ENCODE measurements around the gene SUGCT.

The SUGCT gene

DNA sequence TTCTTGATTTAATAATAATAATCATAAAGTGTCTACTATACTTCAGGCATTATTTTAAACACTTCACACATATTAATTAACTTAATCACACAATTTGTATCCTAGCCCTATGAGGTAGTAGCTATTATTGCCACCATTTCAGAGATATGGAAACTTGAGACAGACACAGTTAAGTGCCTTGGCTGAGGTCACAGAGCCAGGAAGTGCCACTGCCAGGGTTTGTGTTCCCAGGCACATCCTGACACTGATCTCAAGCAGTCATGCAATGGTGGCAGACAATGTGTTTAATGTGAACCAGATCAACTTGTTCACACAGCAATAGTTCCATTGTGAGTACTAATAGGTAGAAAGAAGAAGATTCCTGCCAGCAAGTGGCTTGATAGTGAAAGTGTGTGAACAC, 666.0 kb downstream of the SUGCT start:
- no peak for DNase-seq (ENCODE audit: low read depth, low spot score)
- Histone ChIP-seq H3K4me1 (ENCODE audit: insufficient read depth, insufficient read length) (no peaks in the 10 kb centered on the region), H3K27me3 (ENCODE audit: insufficient read depth, insufficient read length) (no peaks in the 10 kb centered on the region), H3K9me3 (ENCODE audit: insufficient read depth, low read length) (no peaks in the 10 kb centered on the region), H3K9ac (ENCODE audit: insufficient read length, low read depth) (no peak overlapping the region), H3K4me3 (ENCODE audit: insufficient read length, low read depth) (no peak overlapping the region), H3K36me3 (ENCODE audit: insufficient read depth, insufficient read length, low read length) (no peaks in the 10 kb centered on the region)
- TF ChIP-seq SUZ12 (IDR thresholded peaks at IDR 0.05; ENCODE audit: extremely low read depth, insufficient read depth, insufficient read length) (no peak), YY1 (IDR thresholded peaks at IDR 0.05; ENCODE audit: insufficient read depth, insufficient read length) (no peak), ZNF274 (IDR thresholded peaks at IDR 0.05; ENCODE audit: low read depth, low read length) (no peak)

- TF ChIP-seq YY1 (IDR thresholded peaks at IDR 0.05; ENCODE audit: insufficient read depth, insufficient read length) (no peak), ZNF274 (IDR thresholded peaks at IDR 0.05; ENCODE audit: low read depth, low read length) (no peak), SUZ12 (IDR thresholded peaks at IDR 0.05; ENCODE audit: extremely low read depth, insufficient read depth, insufficient read length) (no peak)
- Histone ChIP-seq H3K27me3 (ENCODE audit: insufficient read depth, insufficient read length) (no peaks in the 10 kb centered on the region), H3K36me3 (ENCODE audit: insufficient read depth, insufficient read length, low read length) (no peaks in the 10 kb centered on the region), H3K4me1 (ENCODE audit: insufficient read depth, insufficient read length) (no peaks in the 10 kb centered on the region), H3K4me3 (ENCODE audit: insufficient read length, low read depth) (no peak overlapping the region), H3K9ac (ENCODE audit: insufficient read length, low read depth) (no peak overlapping the region), H3K9me3 (ENCODE audit: insufficient read depth, low read length) (no peaks in the 10 kb centered on the region)
- DNase-seq (ENCODE audit: low read depth, low spot score), result no peak
Measured at GRCh38 chr7:40802497-40802896, 667.7 kb downstream of the SUGCT start.

DNA sequence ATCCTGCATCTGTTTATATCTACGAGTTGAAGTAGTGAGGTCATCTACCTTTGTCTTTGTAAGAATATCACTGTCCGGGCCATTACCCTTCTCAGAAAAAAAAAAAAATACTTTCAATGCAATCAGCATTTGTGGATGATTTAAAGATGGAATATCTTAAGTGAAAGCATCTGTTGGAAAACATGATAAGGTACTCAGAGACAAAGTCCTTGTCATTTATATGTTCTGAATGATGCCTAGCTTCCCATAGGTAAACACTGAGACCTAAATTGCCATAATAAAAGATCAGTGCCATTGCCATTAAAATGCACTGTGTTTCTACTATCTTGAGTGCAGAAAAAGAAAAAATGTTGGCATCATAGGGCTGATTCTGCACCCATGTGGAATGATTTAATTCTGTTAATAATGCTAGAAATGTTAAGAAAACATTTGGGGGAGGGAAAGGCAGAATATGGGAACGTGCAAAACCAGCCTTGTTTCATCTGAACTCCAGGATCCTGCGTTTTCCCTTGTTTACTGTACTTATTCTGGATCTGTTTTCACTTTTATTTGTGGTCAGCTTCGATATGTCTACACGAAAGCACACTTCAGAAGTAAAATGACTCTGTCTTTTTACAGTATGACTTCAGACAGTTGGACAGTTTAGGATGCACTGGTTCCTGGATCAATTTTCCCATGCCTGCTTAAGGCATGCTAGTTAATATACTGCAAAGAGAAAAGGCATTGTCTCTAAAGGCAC, 669.8 kb downstream of the SUGCT start:
- Histone ChIP-seq H3K4me1 (ENCODE audit: insufficient read depth, insufficient read length) (no peaks in the 10 kb centered on the region), H3K9me3 (ENCODE audit: insufficient read depth, low read length) (no peaks in the 10 kb centered on the region), H3K27me3 (ENCODE audit: insufficient read depth, insufficient read length) (no peaks in the 10 kb centered on the region), H3K36me3 (ENCODE audit: insufficient read depth, insufficient read length, low read length) (no peaks in the 10 kb centered on the region), H3K4me3 (ENCODE audit: insufficient read length, low read depth) (no peak overlapping the region), H3K9ac (ENCODE audit: insufficient read length, low read depth) (no peak overlapping the region)
- no peak for DNase-seq (ENCODE audit: low read depth, low spot score)
- TF ChIP-seq ZNF274 (IDR thresholded peaks at IDR 0.05; ENCODE audit: low read depth, low read length) (no peak), SUZ12 (IDR thresholded peaks at IDR 0.05; ENCODE audit: extremely low read depth, insufficient read depth, insufficient read length) (no peak), YY1 (IDR thresholded peaks at IDR 0.05; ENCODE audit: insufficient read depth, insufficient read length) (no peak)

GRCh38 chr7:40805361-40805760, 670.6 kb downstream of the SUGCT start:
- DNase-seq (ENCODE audit: low read depth, low spot score), result no peak
- H3K9me3 ChIP-seq (ENCODE audit: insufficient read depth, low read length), result no peaks in the 10 kb centered on the region
- H3K36me3 ChIP-seq (ENCODE audit: insufficient read depth, insufficient read length, low read length), result no peaks in the 10 kb centered on the region
- no peak overlapping the region for H3K4me3 ChIP-seq (ENCODE audit: insufficient read length, low read depth)
- TF ChIP-seq YY1 (IDR thresholded peaks at IDR 0.05; ENCODE audit: insufficient read depth, insufficient read length) (no peak), ZNF274 (IDR thresholded peaks at IDR 0.05; ENCODE audit: low read depth, low read length) (no peak), SUZ12 (IDR thresholded peaks at IDR 0.05; ENCODE audit: extremely low read depth, insufficient read depth, insufficient read length) (no peak)
- H3K9ac ChIP-seq (ENCODE audit: insufficient read length, low read depth), result no peak overlapping the region
- H3K4me1 ChIP-seq (ENCODE audit: insufficient read depth, insufficient read length), result no peaks in the 10 kb centered on the region
- no peaks in the 10 kb centered on the region for H3K27me3 ChIP-seq (ENCODE audit: insufficient read depth, insufficient read length)

DNA sequence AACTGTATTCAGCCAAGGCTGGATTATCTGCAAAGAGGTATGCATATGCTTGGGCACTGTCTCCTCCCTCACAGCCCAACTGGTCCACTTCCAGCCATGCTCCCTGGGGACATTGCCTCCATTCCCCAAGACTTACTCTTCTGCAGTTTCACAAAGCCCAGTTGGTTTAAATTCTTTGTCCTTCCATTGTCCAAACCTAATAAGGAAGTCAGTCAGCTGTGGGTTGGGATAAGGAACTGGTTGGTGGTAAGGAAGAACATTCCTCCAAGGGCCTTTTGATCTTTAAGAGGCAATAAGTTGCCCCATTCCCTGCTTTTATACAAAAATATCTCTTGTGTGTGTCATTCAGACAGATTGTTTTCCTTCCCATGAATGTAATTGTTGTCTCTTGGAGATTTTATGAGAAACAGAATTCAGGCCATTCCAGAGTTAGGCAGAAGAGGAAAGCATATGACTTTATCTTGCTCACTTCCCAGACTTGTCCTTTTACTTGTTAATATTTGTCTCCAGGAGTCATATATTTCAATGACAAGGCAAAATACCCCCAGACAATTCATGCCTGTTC, 673.7 kb downstream of the SUGCT start:
- Histone ChIP-seq H3K27me3 (ENCODE audit: insufficient read depth, insufficient read length) (no peaks in the 10 kb centered on the region), H3K9me3 (ENCODE audit: insufficient read depth, low read length) (peaks cover 6% of the 10 kb centered on the region), H3K9ac (ENCODE audit: insufficient read length, low read depth) (no peak overlapping the region), H3K36me3 (ENCODE audit: insufficient read depth, insufficient read length, low read length) (no peaks in the 10 kb centered on the region), H3K4me1 (ENCODE audit: insufficient read depth, insufficient read length) (no peaks in the 10 kb centered on the region), H3K4me3 (ENCODE audit: insufficient read length, low read depth) (no peak overlapping the region)
- TF ChIP-seq YY1 (IDR thresholded peaks at IDR 0.05; ENCODE audit: insufficient read depth, insufficient read length) (no peak), SUZ12 (IDR thresholded peaks at IDR 0.05; ENCODE audit: extremely low read depth, insufficient read depth, insufficient read length) (no peak), ZNF274 (IDR thresholded peaks at IDR 0.05; ENCODE audit: low read depth, low read length) (no peak)
- no peak for DNase-seq (ENCODE audit: low read depth, low spot score)

- no peaks in the 10 kb centered on the region for H3K36me3 ChIP-seq (ENCODE audit: insufficient read depth, insufficient read length, low read length)
- peaks cover 6% of the 10 kb centered on the region for H3K9me3 ChIP-seq (ENCODE audit: insufficient read depth, low read length)
- H3K4me1 ChIP-seq (ENCODE audit: insufficient read depth, insufficient read length), result no peaks in the 10 kb centered on the region
- no peak overlapping the region for H3K4me3 ChIP-seq (ENCODE audit: insufficient read length, low read depth)
- no peaks in the 10 kb centered on the region for H3K27me3 ChIP-seq (ENCODE audit: insufficient read depth, insufficient read length)
- DNase-seq (ENCODE audit: low read depth, low spot score), result no peak
- TF ChIP-seq YY1 (IDR thresholded peaks at IDR 0.05; ENCODE audit: insufficient read depth, insufficient read length), result no peak
- TF ChIP-seq SUZ12 (IDR thresholded peaks at IDR 0.05; ENCODE audit: extremely low read depth, insufficient read depth, insufficient read length), result no peak
- TF ChIP-seq ZNF274 (IDR thresholded peaks at IDR 0.05; ENCODE audit: low read depth, low read length), result no peak
- H3K9ac ChIP-seq (ENCODE audit: insufficient read length, low read depth), result no peak overlapping the region
Measured at GRCh38 chr7:40810274-40810673, 675.5 kb downstream of the SUGCT start.

GRCh38 chr7:40811666-40812065, 676.9 kb downstream of the SUGCT start:
- TF ChIP-seq ZNF274 (IDR thresholded peaks at IDR 0.05; ENCODE audit: low read depth, low read length) (no peak), SUZ12 (IDR thresholded peaks at IDR 0.05; ENCODE audit: extremely low read depth, insufficient read depth, insufficient read length) (no peak), YY1 (IDR thresholded peaks at IDR 0.05; ENCODE audit: insufficient read depth, insufficient read length) (no peak)
- Histone ChIP-seq H3K9ac (ENCODE audit: insufficient read length, low read depth) (no peak overlapping the region), H3K4me1 (ENCODE audit: insufficient read depth, insufficient read length) (no peaks in the 10 kb centered on the region), H3K27me3 (ENCODE audit: insufficient read depth, insufficient read length) (no peaks in the 10 kb centered on the region), H3K4me3 (ENCODE audit: insufficient read length, low read depth) (no peak overlapping the region), H3K36me3 (ENCODE audit: insufficient read depth, insufficient read length, low read length) (no peaks in the 10 kb centered on the region), H3K9me3 (ENCODE audit: insufficient read depth, low read length) (peaks cover 12% of the 10 kb centered on the region)
- DNase-seq (ENCODE audit: low read depth, low spot score), result no peak
